BJ (cell line): Measurements from ENCODE around the gene CIB2. TPM values are rescaled to one million over a fixed set of nuclear protein-coding genes. Genes with fewer than 3 reads are reported as not detected.

ENCODE experiments used
- CTCF ChIA-PET: fragments of 350-600 bp; formaldehyde crosslinking; extraction: SDS; loops from one replicate; lab custom pipeline; 2021; ENCODE audit warnings: antibody characterized with exemption, inconsistent platforms; lab: Yijun Ruan, JAX
- POLR2A ChIA-PET: fragments of 300-600 bp; sonication (Branson Sonifier 250); formaldehyde crosslinking; extraction: SDS; loops from one replicate; lab custom pipeline; 2021; ENCODE audit warnings: antibody characterized with exemption; lab: Charles Lee
- DNase-seq: peaks from one replicate; pipeline ENCODE4 v3.0.0-alpha.2; 2011; ENCODE audit warnings: low read depth
- H3K27me3 ChIP-seq: 2 replicates; pipeline ENCODE4 v1.6.0; 2011; ENCODE audit warnings: low read length; ENCODE audit not compliant: control insufficient read depth, insufficient read depth
- H3K36me3 ChIP-seq: 2 replicates; pipeline ENCODE4 v1.5.1; 2011; ENCODE audit warnings: low read length; ENCODE audit not compliant: control insufficient read depth, insufficient read depth
- H3K4me3 ChIP-seq: 2 replicates; pipeline ENCODE4 v1.5.1; 2011; ENCODE audit warnings: low read depth, mild to moderate bottlenecking, control low read depth, low read length
- CTCF ChIP-seq: IDR thresholded peaks from 2 replicates; pipeline ENCODE4 v1.5.1; 2011; ENCODE audit warnings: low read depth, mild to moderate bottlenecking, control low read depth, inconsistent platforms, low read length, moderate library complexity; ENCODE audit not compliant: insufficient read depth
- polyA plus RNA-seq: library from polyadenylated mRNA; depleted of rRNA; stranded (reverse); fragments of >200 nt; gene quantifications from 2 replicates; pipeline ENCODE4 v1.2.3, GENCODE V29; 2011

The CIB2 gene
- polyA plus RNA-seq, 1 experiment: 7.4 TPM

- CTCF ChIA-PET: interaction anchor here (0.5 to 1.8 kb wide), 3 partner anchors 10 to 185 kb away, joined by 3 to 7 read pairs (median 6); no protein-coding TSS in a partner anchor
- no peak overlapping the region for H3K4me3 ChIP-seq
- TF ChIP-seq CTCF: no peak
- DNase-seq: no peak
- no peaks in the 10 kb centered on the region for H3K27me3 ChIP-seq
- peaks cover 13% of the 10 kb centered on the region for H3K36me3 ChIP-seq
- POLR2A ChIA-PET: no interaction called here
These were observed 36.1 kb upstream of the CIB2 start for GRCh38 chr15:78167227-78167888.

- ChIA-PET CTCF (no interaction called here), POLR2A (no interaction called here)
- no peak for DNase-seq
- no peak overlapping the region for H3K4me3 ChIP-seq
- H3K36me3 ChIP-seq: peaks cover 7% of the 10 kb centered on the region
- no peak for TF ChIP-seq CTCF
- H3K27me3 ChIP-seq: no peaks in the 10 kb centered on the region
These were observed 32.8 kb upstream of the CIB2 start for GRCh38 chr15:78164010-78164409.

DNA sequence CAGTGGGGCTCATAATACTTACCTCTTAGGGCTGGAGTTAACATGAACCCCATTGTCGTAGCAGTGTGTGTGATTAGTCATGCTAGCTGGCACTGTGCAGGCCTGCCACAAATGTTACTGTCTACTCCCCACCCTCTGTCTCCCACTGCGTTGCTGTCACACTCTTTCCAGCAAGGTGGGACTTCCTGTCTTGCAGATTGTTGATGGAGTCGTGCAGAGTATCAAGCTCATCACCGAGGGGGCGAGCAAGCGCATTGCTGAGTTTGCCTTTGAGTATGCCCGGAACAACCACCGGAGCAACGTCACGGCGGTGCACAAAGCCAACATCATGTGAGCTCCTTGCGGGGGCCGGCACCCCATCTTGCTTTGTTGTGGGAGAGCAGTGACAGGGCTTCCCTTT is 30.8 kb upstream of the CIB2 start:
- no peak for DNase-seq
- POLR2A ChIA-PET: no interaction called here
- TF ChIP-seq CTCF: no peak
- H3K4me3 ChIP-seq: no peak overlapping the region
- CTCF ChIA-PET: interaction anchor here (2.1 kb wide), 1 partner anchor 14 kb away, joined by 10 read pairs; no protein-coding TSS in a partner anchor
- peaks cover 6% of the 10 kb centered on the region for H3K36me3 ChIP-seq
- no peaks in the 10 kb centered on the region for H3K27me3 ChIP-seq

- Histone ChIP-seq H3K36me3 (peaks cover 2% of the 10 kb centered on the region), H3K27me3 (no peaks in the 10 kb centered on the region), H3K4me3 (no peak overlapping the region)
- ChIA-PET CTCF (interaction anchor here (0.6 to 1.1 kb wide), 2 partner anchors 28 to 34 kb away, joined by 3 read pairs; partner anchors contain the start of gene CIB2), POLR2A (no interaction called here)
- TF ChIP-seq CTCF: no peak
- DNase-seq: no peak
These were observed 28.1 kb upstream of the CIB2 start for GRCh38 chr15:78159395-78159794.

DNA sequence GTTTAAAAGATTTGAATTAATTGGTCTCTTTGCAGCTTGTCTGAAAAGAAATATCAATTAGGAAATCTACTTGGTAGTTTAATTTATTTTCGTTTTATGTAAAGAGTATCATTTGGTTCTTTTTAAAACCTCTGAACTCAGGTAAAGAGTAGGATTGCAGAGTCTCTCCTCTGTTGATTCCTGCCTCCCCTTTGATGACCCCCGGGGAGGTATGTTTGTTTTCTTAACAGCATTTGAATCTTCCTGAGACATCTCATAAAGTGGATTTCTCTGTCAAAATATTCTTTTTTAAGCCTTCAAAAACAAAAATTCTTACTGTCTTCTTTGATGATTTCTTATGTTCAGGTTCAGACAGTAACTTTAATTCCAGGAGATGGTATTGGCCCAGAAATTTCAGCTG is 26.0 kb upstream of the CIB2 start:
- CTCF ChIA-PET: interaction anchor here (1.5 to 2.5 kb wide), 3 partner anchors 21 to 34 kb away, joined by 4 to 7 read pairs (median 5); partner anchors contain the start of gene CIB2
- no peak for TF ChIP-seq CTCF
- POLR2A ChIA-PET: no interaction called here
- no peak overlapping the region for H3K4me3 ChIP-seq
- no peak for DNase-seq
- no peaks in the 10 kb centered on the region for H3K27me3 ChIP-seq
- peaks cover 2% of the 10 kb centered on the region for H3K36me3 ChIP-seq
